Measurements from ENCODE around the gene MLLT10. TPM values are rescaled to one million over a fixed set of nuclear protein-coding genes. Genes with fewer than 3 reads are reported as not detected.

MLLT10 gene
- total and polyA plus RNA-seq, 2 of the 8 experiments (the other 6 are each of a cell fraction or from before 2014, with no cell fraction given), result 53.1 to 62.1 TPM

- Histone ChIP-seq H3K27ac (ENCODE audit: low read depth, low read length) (no peak overlapping the region), H2BK120ac (replicated peaks; ENCODE audit: low read depth, low read length) (no peak overlapping the region), H4K5ac (ENCODE audit: insufficient read length, low read depth, low read length) (no peak overlapping the region), H3K36me3 (ENCODE audit: control insufficient read depth in 2 of 4, insufficient read depth in 4 of 4, low read length in 3 of 4) (no peaks in the 10 kb centered on the region), H2BK15ac (ENCODE audit: low read length) (0 out of 2 replicates have a peak overlapping the region, but pooled peaks have one; percentile 76), H3K27me3 (replicated peaks in 1 of 4; ENCODE audit: control insufficient read depth in 3 of 4, extremely low read depth in 1 of 4, insufficient read depth in 3 of 4, low read length in 3 of 4) (no peaks in the 10 kb centered on the region), H3K9me3 (ENCODE audit: insufficient read depth in 2 of 2, low read depth in 1 of 2, low read length in 1 of 2) (no peaks in the 10 kb centered on the region), H3K14ac (ENCODE audit: insufficient read length) (no peak overlapping the region), H4K8ac (ENCODE audit: extremely low read depth, insufficient read depth, low read length) (no peak overlapping the region), H3K56ac (replicated peaks; ENCODE audit: insufficient read length, low read depth, low read length) (no peak overlapping the region), H3K18ac (ENCODE audit: extremely low read depth, low read length) (peak overlapping the region; percentile 73; the same call in 1 of the 2 replicates), H3K4me3 (ENCODE audit: extremely low read depth in 1 of 4, insufficient read depth in 2 of 4, low read depth in 3 of 4, low read length in 4 of 4) (peak overlapping the region in 1 of 4 experiments; percentile 7; a peak in 1 of 8 replicates), H3K9ac (replicated peaks in 1 of 4; ENCODE audit: extremely low read depth in 1 of 4, low read depth in 3 of 4, low read length in 3 of 4) (no peak overlapping the region), H2BK20ac (ENCODE audit: low read length) (peak overlapping the region; percentile 43; the same call in 1 of the 2 replicates), H3K23me2 (ENCODE audit: low read depth, low read length) (no peaks in the 10 kb centered on the region), H2BK12ac (ENCODE audit: low read depth, low read length) (no peak overlapping the region), H4K91ac (replicated peaks; ENCODE audit: insufficient read length, low read length) (no peak overlapping the region), H2BK5ac (ENCODE audit: low read depth, low read length) (no peak overlapping the region), H3K79me1 (ENCODE audit: low read depth, low read length) (no peaks in the 10 kb centered on the region), H3K4me1 (replicated peaks in 1 of 4; ENCODE audit: control insufficient read depth in 3 of 4, insufficient read depth in 4 of 4, low read length in 3 of 4) (peaks cover 11 to 32% (median 23%) of the 10 kb centered on the region in 4 experiments), H3K79me2 (ENCODE audit: control insufficient read depth in 1 of 2, insufficient read depth in 2 of 2, low read length in 2 of 2) (no peaks in the 10 kb centered on the region), H4K20me1 (replicated peaks in 1 of 2; ENCODE audit: control insufficient read depth in 1 of 2, insufficient read depth in 2 of 2, low read length in 2 of 2) (no peaks in the 10 kb centered on the region), H3K4me2 (ENCODE audit: insufficient read depth in 1 of 2, low read depth in 2 of 2, low read length in 2 of 2) (peak overlapping the region in 1 of 2 experiments; percentile 6; a peak in 1 of 4 replicates), H2AFZ (ENCODE audit: low read length) (no peak overlapping the region), H3K4ac (replicated peaks; ENCODE audit: insufficient read length, low read depth, low read length) (no peak overlapping the region), H3K23ac (ENCODE audit: insufficient read length) (no peak overlapping the region), H2AK5ac (ENCODE audit: low read depth, low read length) (no peak overlapping the region)
- ChIA-PET POLR2A (ENCODE audit: partially characterized antibody) (interaction anchor here (0.6 to 1.2 kb wide), 5 partner anchors 10 to 820 kb away, joined by 3 read pairs; no protein-coding TSS in a partner anchor), CTCF (ENCODE audit: partially characterized antibody) (interaction anchor here (0.6 to 2.4 kb wide), 7 partner anchors 11 to 903 kb away, joined by 3 to 8 read pairs (median 3); no protein-coding TSS in a partner anchor)
- WGBS, 2 experiments (ENCODE audit: extremely low coverage in 1 of 2, insufficient coverage in 1 of 2, insufficient read length in 1 of 2, insufficient replicate concordance in 2 of 2, low coverage in 1 of 2, low lambda C conversion rate in 2 of 2, missing lambda C conversion rate in 1 of 2), result 85% methylated on average over 8 of the region's 8 CpGs; no CpG with 5 or more reads in 1 of the 2 experiments
- no peak for FAIRE-seq
- DNase-seq (ENCODE audit: low read depth in 1 of 2, low spot score in 2 of 2), result no peak
- TF ChIP-seq MAFK (IDR thresholded peaks at IDR 0.05; ENCODE audit: low read depth, low read length) (0 out of 2 replicates have a peak, but pooled peaks have one; percentile 17), GABPA (IDR thresholded peaks at IDR 0.05; ENCODE audit: borderline replicate concordance, insufficient read depth, low read length) (no peak)
These were observed 223.3 kb downstream of the MLLT10 start for GRCh38 chr10:21757185-21757901.
